ENCODE measurements around the gene FKBP5. TPM values are rescaled to one million over a fixed set of nuclear protein-coding genes. Genes with fewer than 3 reads are reported as not detected.

The FKBP5 gene
- total and polyA plus RNA-seq, 8 donors, result 68.1 to 209 (median 110) TPM

DNA sequence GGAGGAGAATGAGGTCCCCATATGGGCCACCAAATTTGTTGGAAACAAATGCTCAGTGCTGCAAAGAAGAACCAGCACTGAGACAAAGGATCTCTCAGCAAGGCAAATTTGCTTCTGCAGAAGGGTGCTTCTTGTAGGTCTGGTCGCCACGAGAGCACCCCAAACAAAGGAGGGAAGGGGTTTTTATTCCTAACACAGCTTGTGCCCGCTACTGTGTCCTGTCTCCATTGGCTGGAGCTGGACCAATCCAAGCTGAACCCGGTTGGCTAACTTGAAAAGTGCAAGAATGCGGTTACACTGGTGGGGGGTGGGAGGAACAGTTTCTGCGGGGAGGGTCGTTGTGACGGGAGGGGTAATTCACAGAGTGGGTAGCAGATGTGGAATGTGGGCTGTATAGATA is 121.9 kb downstream of the FKBP5 start:
- Histone ChIP-seq H3K9me3 (no peaks in the 10 kb centered on the region), H3K4me3 (no peak overlapping the region), H3K27ac (no peak overlapping the region), H3K36me3 (peaks cover 0 to 11% (median 9%) of the 10 kb centered on the region in 4 donors), H3K4me1 (no peaks in the 10 kb centered on the region), H3K27me3 (peaks cover 0 to 6% (median 0%) of the 10 kb centered on the region in 3 donors)
- DNase-seq, result no peak
- no peak for TF ChIP-seq POLR2AphosphoS5 (IDR thresholded peaks at IDR 0.05)
- intact Hi-C loops (cut with DNase I; ENCODE audit: low total_unique reads), result no loop called here
- WGBS, 5 donors, result 79 to 83% (median 81%) methylated on average over 8 of the region's 8 CpGs

DNA sequence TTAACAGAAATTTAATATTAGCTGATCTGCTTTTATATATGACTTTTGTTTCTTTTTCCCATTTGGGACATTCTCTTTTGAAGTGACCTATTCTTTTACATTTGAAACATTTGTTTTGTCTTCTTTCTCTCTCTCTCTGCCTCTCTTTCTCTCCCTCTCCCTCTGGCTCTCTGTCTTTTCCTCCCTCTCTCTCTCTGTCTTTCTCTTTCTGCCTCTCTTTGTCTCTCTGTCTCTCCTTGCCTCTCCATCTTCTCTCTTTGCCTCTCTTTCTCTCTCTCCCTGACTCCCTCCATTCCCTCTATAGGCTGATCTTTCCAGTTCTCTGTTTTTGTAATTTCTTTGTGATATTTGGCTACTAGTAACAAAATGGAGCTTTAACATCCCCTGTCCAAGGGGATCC is 124.0 kb downstream of the FKBP5 start:
- DNase-seq, result no peak
- no peak for TF ChIP-seq POLR2A (IDR thresholded peaks at IDR 0.05)
- TF ChIP-seq EP300 (IDR thresholded peaks at IDR 0.05), result no peak
- TF ChIP-seq CTCF (IDR thresholded peaks at IDR 0.05), result no peak
- no peak for TF ChIP-seq POLR2AphosphoS5 (IDR thresholded peaks at IDR 0.05)
- Histone ChIP-seq H3K9me3 (no peaks in the 10 kb centered on the region), H3K27ac (no peak overlapping the region), H3K4me3 (no peak overlapping the region), H3K27me3 (peaks cover 0 to 6% (median 0%) of the 10 kb centered on the region in 3 donors), H3K36me3 (no peaks in the 10 kb centered on the region), H3K4me1 (no peaks in the 10 kb centered on the region)
- intact Hi-C loops (cut with DNase I; ENCODE audit: low total_unique reads), result no loop called here

DNA sequence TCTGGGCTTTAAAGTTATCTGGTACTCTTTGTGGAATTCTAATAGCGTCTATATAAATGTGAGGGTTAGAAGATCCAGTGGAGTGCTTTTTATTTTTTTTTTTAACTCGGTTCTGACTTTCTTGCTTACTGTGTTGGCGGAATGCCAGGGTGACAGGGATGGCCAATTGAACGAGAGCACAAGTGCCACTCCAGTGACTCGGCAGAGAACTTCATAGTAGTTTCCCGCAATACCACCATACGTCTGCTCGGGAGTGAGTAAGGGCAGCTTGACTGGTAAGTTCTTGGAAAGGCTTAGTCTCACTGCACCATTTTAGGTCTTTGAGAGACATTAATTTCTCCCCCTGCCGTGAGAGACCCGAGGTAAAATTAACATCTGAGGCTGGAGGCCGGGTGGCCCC is 126.7 kb downstream of the FKBP5 start:
- Histone ChIP-seq H3K27me3 (peaks cover 0 to 9% (median 0%) of the 10 kb centered on the region in 3 donors), H3K4me3 (no peak overlapping the region), H3K4me1 (no peaks in the 10 kb centered on the region), H3K27ac (no peak overlapping the region), H3K36me3 (no peaks in the 10 kb centered on the region), H3K9me3 (no peaks in the 10 kb centered on the region)
- intact Hi-C loops (cut with DNase I; ENCODE audit: low total_unique reads), result no loop called here
- no peak for TF ChIP-seq EP300 (IDR thresholded peaks at IDR 0.05)
- no peak for TF ChIP-seq CTCF (IDR thresholded peaks at IDR 0.05)
- TF ChIP-seq POLR2AphosphoS5 (IDR thresholded peaks at IDR 0.05), result no peak
- TF ChIP-seq POLR2A (IDR thresholded peaks at IDR 0.05), result no peak
- DNase-seq, result peak in 1 of 2 donors; percentile 19
- WGBS, 5 donors, result 41 to 68% (median 61%) methylated on average over 11 of the region's 11 CpGs

DNA sequence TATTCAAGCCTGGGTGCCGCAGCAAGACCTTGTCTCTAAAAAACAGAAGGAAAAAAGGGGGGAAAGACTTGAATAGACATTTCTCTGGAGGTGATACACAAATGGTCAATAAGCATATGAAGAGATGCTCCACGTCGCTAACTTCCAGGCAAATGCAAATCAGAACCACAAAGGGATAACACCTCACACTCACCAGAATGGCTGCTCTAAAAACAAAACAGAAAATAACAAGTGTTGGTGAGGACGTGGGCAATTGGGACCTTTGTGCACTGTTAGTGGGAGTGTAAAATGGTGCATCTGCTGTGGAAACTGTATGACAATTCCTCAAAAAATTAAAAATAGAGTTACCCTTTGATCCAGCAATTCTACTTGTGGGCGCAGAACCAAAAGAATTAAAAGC is 127.6 kb downstream of the FKBP5 start:
- no peaks in the 10 kb centered on the region for H3K36me3 ChIP-seq
- DNase-seq, result no peak
- no peaks in the 10 kb centered on the region for H3K4me1 ChIP-seq
- H3K27ac ChIP-seq, result no peak overlapping the region
- WGBS, 5 donors, result 65 to 89% (median 73%) methylated on average over 5 of the region's 5 CpGs
- no peaks in the 10 kb centered on the region for H3K9me3 ChIP-seq
- no peak overlapping the region for H3K4me3 ChIP-seq
- TF ChIP-seq POLR2A (IDR thresholded peaks at IDR 0.05), result no peak
- no peak for TF ChIP-seq POLR2AphosphoS5 (IDR thresholded peaks at IDR 0.05)
- no peak for TF ChIP-seq CTCF (IDR thresholded peaks at IDR 0.05)
- TF ChIP-seq EP300 (IDR thresholded peaks at IDR 0.05), result no peak
- peaks cover 0 to 9% (median 0%) of the 10 kb centered on the region in 3 donors for H3K27me3 ChIP-seq
- intact Hi-C loops (cut with DNase I; ENCODE audit: low total_unique reads), result no loop called here

- H3K4me3 ChIP-seq, result no peak overlapping the region
- peaks cover 0 to 3% (median 0%) of the 10 kb centered on the region in 3 donors for H3K27me3 ChIP-seq
- H3K27ac ChIP-seq, result no peak overlapping the region
- no peak for DNase-seq
- TF ChIP-seq CTCF (IDR thresholded peaks at IDR 0.05) (no peak), POLR2AphosphoS5 (IDR thresholded peaks at IDR 0.05) (no peak), EP300 (IDR thresholded peaks at IDR 0.05) (no peak), POLR2A (IDR thresholded peaks at IDR 0.05) (no peak)
- WGBS, 5 donors, result 70 to 86% (median 84%) methylated on average over 7 to 12 of the region's 12 CpGs
- H3K4me1 ChIP-seq, result no peaks in the 10 kb centered on the region
- intact Hi-C loops (cut with DNase I; ENCODE audit: low total_unique reads), result no loop called here
- H3K36me3 ChIP-seq, result no peaks in the 10 kb centered on the region
- no peaks in the 10 kb centered on the region for H3K9me3 ChIP-seq
These were observed 130.1 kb downstream of the FKBP5 start for GRCh38 chr6:35558571-35558970.

Measured in stomach (tissue), 9 donors.